MM.1S (cell line): ENCODE results near the gene PRDM11.

Experiments used
- DNase-seq: peaks from one replicate; pipeline ENCODE4 v3.0.0-alpha.2; 2015
- H2AFZ ChIP-seq: fragments of 300-600 bp; sonication (generic); 2 replicates; pipeline ENCODE4 v1.6.0; 2016; ENCODE audit warnings: antibody characterized with exemption, low read length
- H3F3A ChIP-seq: fragments of 300-600 bp; sonication (generic); 2 replicates; pipeline ENCODE4 v1.6.1; 2016; ENCODE audit warnings: mild to moderate bottlenecking, antibody characterized with exemption, low read length, moderate library complexity, mixed read lengths; ENCODE audit not compliant: insufficient read depth
- H3K27ac ChIP-seq: fragments of 300-600 bp; sonication (generic); 2 replicates; pipeline ENCODE4 v1.5.1; 2016; ENCODE audit warnings: mild to moderate bottlenecking, low read length
- H3K27me3 ChIP-seq: fragments of 300-600 bp; sonication (generic); replicated peaks from 2 replicates; pipeline ENCODE4 v1.6.0; 2016; ENCODE audit warnings: low read length; ENCODE audit not compliant: insufficient read depth
- H3K36me3 ChIP-seq: fragments of 300-600 bp; sonication (generic); replicated peaks from 2 replicates; pipeline ENCODE4 v1.6.1; 2016; ENCODE audit warnings: mild to moderate bottlenecking, low read length, mixed read lengths; ENCODE audit not compliant: insufficient read depth
- H3K4me1 ChIP-seq: fragments of 300-600 bp; sonication (generic); 2 replicates; pipeline ENCODE4 v1.6.1; 2016; ENCODE audit warnings: low read length, mixed read lengths
- H3K4me2 ChIP-seq: fragments of 300-600 bp; sonication (generic); 2 replicates; pipeline ENCODE4 v1.6.0; 2016; ENCODE audit warnings: low read depth, low read length
- H3K4me3 ChIP-seq: fragments of 300-600 bp; sonication (generic); 2 replicates; pipeline ENCODE4 v1.5.1; 2016; ENCODE audit warnings: low read length, mixed read lengths
- H3K79me2 ChIP-seq: fragments of 300-600 bp; sonication (generic); 2 replicates; pipeline ENCODE4 v1.6.1; 2016; ENCODE audit warnings: mixed run types, low read length, mixed read lengths
- H3K9ac ChIP-seq: fragments of 300-600 bp; sonication (generic); 2 replicates; pipeline ENCODE4 v1.6.1; 2016; ENCODE audit warnings: low read length, mixed read lengths
- H3K9me2 ChIP-seq: fragments of 300-600 bp; sonication (generic); replicated peaks from 2 replicates; pipeline ENCODE4 v1.6.1; 2016; ENCODE audit warnings: mild to moderate bottlenecking, low read length, mixed read lengths; ENCODE audit not compliant: insufficient read depth
- H3K9me3 ChIP-seq: fragments of 300-600 bp; sonication (generic); replicated peaks from 2 replicates; pipeline ENCODE4 v1.6.1; 2016; ENCODE audit warnings: mild to moderate bottlenecking, low read length, mixed read lengths; ENCODE audit not compliant: insufficient read depth
- H4K20me1 ChIP-seq: fragments of 300-600 bp; sonication (generic); 2 replicates; pipeline ENCODE4 v1.6.1; 2016; ENCODE audit warnings: mild to moderate bottlenecking, low read length, moderate library complexity, mixed read lengths; ENCODE audit not compliant: insufficient read depth
- EZH2 ChIP-seq: fragments of 300-600 bp; sonication (generic); optimal IDR thresholded peaks from 2 replicates; pipeline ENCODE3; 2017; ENCODE audit warnings: low read depth, mild to moderate bottlenecking, antibody characterized with exemption, low read length, mixed read lengths
- EZH2phosphoT487 ChIP-seq: fragments of 300-600 bp; sonication (generic); IDR thresholded peaks from 2 replicates; pipeline ENCODE4 v1.6.1; 2018; ENCODE audit warnings: antibody characterized with exemption, low read length
- TF ChIP-seq, protein P1 (sequence below): fragments of 300-600 bp; sonication (generic); IDR thresholded peaks from 2 replicates; pipeline ENCODE4 v1.5.1; 2016; ENCODE audit warnings: antibody characterized with exemption, low read length, mixed read lengths

PRDM11 gene

DNA sequence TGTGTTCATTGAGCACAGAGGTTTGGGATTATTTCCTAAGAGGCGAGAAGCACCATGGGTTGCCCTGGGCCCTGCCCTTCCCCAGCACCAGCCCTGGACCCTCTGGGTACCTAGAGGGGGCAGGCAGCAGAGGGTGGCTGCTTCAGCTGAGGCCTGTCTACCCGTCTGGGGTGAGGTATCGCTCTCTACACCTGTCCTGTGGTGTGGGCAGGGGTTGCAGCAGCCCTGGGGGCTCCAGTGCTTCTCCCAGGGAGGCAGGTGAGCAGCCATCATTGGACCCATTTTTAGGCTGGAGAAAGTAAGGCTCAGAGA lies 15.6 kb downstream of the PRDM11 start:
- Histone ChIP-seq H3K27ac (no peak overlapping the region), H4K20me1 (no peaks in the 10 kb centered on the region), H3K9me3 (no peaks in the 10 kb centered on the region)

DNA sequence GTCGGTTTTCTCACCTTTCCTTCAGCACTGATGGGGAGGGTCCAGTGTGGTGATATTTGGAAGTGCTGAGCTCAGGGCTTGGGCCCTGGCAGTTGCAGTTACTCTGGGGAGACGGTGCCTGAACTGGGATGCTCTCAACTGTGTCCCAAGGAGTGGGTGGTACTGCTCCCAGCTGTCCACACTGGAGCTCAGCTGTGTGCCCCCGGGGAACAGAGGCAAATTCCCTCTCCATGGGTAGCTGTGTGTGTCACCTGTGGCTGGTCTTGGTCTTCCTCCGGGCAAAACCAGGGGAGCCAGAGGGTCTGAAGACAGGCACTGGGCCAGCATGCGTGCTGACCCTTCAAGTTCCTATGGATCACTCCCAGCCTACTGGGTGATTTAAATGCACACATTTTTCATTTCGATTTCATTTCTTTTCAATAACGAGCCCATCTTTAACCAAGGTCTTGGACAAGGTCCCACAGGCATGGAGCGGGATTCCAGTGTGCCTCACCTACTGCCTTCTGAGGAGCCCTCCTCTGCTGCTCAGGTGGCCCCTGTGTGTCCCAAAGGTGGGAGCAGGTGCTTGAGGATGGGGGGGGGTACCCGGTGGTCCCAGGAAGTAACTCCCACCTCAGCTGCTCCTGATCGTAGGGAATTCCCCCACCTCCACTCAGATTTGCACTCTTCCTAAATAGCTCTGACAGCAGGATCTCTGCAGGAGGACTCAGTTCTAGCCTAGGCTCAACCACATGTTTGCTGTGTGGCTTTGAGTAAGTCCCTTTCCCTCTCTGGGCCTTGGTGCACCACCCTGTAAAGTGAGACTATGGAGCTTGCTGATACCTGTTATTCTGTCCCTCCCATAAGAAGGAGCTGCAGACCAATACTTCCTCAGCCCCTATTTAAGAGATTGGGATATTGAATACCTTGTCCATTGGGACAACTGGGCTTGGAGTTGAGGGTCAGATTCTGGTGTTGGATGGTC lies 16.8 kb downstream of the PRDM11 start:
- no peaks in the 10 kb centered on the region for H4K20me1 ChIP-seq
- no peaks in the 10 kb centered on the region for H3K27me3 ChIP-seq
- no peaks in the 10 kb centered on the region for H3K79me2 ChIP-seq
- no peak overlapping the region for H3K4me3 ChIP-seq
- no peak for TF ChIP-seq EZH2
- TF ChIP-seq EZH2phosphoT487 = no peak
- TF ChIP-seq, protein P1, sequence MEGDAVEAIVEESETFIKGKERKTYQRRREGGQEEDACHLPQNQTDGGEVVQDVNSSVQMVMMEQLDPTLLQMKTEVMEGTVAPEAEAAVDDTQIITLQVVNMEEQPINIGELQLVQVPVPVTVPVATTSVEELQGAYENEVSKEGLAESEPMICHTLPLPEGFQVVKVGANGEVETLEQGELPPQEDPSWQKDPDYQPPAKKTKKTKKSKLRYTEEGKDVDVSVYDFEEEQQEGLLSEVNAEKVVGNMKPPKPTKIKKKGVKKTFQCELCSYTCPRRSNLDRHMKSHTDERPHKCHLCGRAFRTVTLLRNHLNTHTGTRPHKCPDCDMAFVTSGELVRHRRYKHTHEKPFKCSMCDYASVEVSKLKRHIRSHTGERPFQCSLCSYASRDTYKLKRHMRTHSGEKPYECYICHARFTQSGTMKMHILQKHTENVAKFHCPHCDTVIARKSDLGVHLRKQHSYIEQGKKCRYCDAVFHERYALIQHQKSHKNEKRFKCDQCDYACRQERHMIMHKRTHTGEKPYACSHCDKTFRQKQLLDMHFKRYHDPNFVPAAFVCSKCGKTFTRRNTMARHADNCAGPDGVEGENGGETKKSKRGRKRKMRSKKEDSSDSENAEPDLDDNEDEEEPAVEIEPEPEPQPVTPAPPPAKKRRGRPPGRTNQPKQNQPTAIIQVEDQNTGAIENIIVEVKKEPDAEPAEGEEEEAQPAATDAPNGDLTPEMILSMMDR = no peak
- no peak overlapping the region for H2AFZ ChIP-seq
- DNase-seq = no peak
- no peak overlapping the region for H3K27ac ChIP-seq
- no peak overlapping the region for H3K4me2 ChIP-seq
- no peaks in the 10 kb centered on the region for H3K9me3 ChIP-seq
- no peaks in the 10 kb centered on the region for H3K9me2 ChIP-seq
- H3K4me1 ChIP-seq = no peaks in the 10 kb centered on the region
- H3K36me3 ChIP-seq = no peaks in the 10 kb centered on the region
- no peaks in the 10 kb centered on the region for H3F3A ChIP-seq
- H3K9ac ChIP-seq = no peak overlapping the region

More for the DNA sequence above, 15.6 kb downstream of the PRDM11 start:
- TF ChIP-seq, protein P1 = no peak
- TF ChIP-seq EZH2 = no peak
- TF ChIP-seq EZH2phosphoT487 = no peak
- Histone ChIP-seq H3K9me2 (no peaks in the 10 kb centered on the region), H3K79me2 (no peaks in the 10 kb centered on the region), H3K4me2 (no peak overlapping the region), H3K4me1 (no peaks in the 10 kb centered on the region), H3K27me3 (no peaks in the 10 kb centered on the region), H3K9ac (no peak overlapping the region), H2AFZ (no peak overlapping the region), H3K4me3 (no peak overlapping the region), H3F3A (no peaks in the 10 kb centered on the region), H3K36me3 (no peaks in the 10 kb centered on the region)
- DNase-seq = no peak

DNA sequence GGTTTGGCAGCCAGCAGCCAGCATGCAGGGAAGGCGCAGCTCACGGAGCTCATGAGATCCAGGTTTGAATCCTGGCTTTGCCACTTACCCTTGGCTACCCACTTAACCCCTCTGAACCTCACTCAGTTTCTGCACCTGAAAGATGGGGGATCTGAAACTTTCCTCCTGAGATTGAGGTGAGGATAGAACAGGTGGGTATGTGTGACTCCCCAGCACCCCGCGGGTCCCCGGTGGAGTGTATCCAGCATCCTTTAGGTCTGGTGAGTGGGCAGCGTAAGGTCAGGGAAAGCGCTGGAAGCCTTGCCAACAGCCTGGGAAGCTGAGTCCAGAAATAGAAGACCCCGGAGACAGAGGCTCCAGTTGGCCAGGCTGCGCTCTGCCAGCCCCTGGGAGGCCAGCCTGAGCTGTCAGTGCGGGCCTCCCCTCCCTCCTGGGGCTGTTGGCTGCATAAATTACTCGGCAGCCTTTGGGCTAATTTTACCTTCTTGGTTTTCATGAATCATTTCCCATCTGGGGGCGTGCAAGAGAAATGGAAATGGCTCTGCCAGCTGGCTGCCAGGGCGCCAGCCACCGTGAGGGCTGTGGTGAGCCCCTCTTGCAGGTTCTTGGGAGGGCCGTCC lies 17.6 kb downstream of the PRDM11 start:
- Histone ChIP-seq H3K36me3 (no peaks in the 10 kb centered on the region), H3K4me3 (no peak overlapping the region), H3K27me3 (no peaks in the 10 kb centered on the region), H3F3A (no peaks in the 10 kb centered on the region), H3K4me1 (no peaks in the 10 kb centered on the region), H3K79me2 (no peaks in the 10 kb centered on the region), H3K9me2 (no peaks in the 10 kb centered on the region), H3K27ac (no peak overlapping the region), H3K4me2 (no peak overlapping the region), H4K20me1 (no peaks in the 10 kb centered on the region), H2AFZ (no peak overlapping the region), H3K9ac (no peak overlapping the region), H3K9me3 (no peaks in the 10 kb centered on the region)
- DNase-seq = no peak
- no peak for TF ChIP-seq EZH2
- no peak for TF ChIP-seq EZH2phosphoT487

DNA sequence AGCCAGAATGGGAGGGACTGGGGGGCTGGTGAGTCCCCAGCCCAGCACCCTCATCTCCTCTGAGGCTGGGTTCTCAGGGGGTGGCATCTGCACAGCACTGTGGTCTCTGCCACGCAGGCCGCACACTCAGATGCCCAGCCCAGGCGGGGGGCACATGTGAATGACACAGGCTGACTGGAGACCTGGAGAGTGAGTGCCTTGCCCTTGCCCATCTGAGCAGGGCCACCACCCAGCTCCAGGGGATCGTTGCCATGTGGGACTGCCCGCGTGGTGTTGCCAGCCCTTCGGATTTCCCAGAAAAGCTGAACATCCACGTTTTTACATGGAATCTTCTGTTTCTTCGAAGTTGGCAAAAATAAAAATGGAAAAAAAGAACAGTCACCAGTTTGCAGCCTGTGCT lies 18.9 kb downstream of the PRDM11 start:
- Histone ChIP-seq H4K20me1 (no peaks in the 10 kb centered on the region), H3K27me3 (no peaks in the 10 kb centered on the region)

More for the DNA sequence above, 18.9 kb downstream of the PRDM11 start:
- DNase-seq = no peak
- Histone ChIP-seq H3K36me3 (no peaks in the 10 kb centered on the region), H2AFZ (no peak overlapping the region), H3K4me2 (no peak overlapping the region), H3K4me3 (no peak overlapping the region), H3K79me2 (no peaks in the 10 kb centered on the region), H3F3A (no peaks in the 10 kb centered on the region), H3K9me2 (no peaks in the 10 kb centered on the region), H3K4me1 (no peaks in the 10 kb centered on the region), H3K27ac (no peak overlapping the region), H3K9me3 (no peaks in the 10 kb centered on the region), H3K9ac (no peak overlapping the region)
- no peak for TF ChIP-seq EZH2phosphoT487
- no peak for TF ChIP-seq EZH2
- TF ChIP-seq, protein P1 = no peak
